Measurements from ENCODE around the gene TRPC4AP. TPM values are rescaled to one million over a fixed set of nuclear protein-coding genes. Genes with fewer than 3 reads are reported as not detected.

The TRPC4AP gene
- total and polyA plus RNA-seq, 2 of the 8 experiments (the other 6 are each of a cell fraction or from before 2014, with no cell fraction given): 73.1 to 74.8 TPM

GRCh38 chr20:35111141-35111888 is 18.7 kb upstream of the TRPC4AP start (continued):
- TF ChIP-seq CBX8 (IDR thresholded peaks at IDR 0.05; ENCODE audit: borderline replicate concordance, low read depth, low read length): no peak
- TF ChIP-seq RBBP5 (IDR thresholded peaks at IDR 0.05; ENCODE audit: borderline replicate concordance, low read depth, low read length): no peak

Data from H1 (cell line).